Measurements from ENCODE around the gene AP3B2. TPM values are rescaled to one million over a fixed set of nuclear protein-coding genes. Genes with fewer than 3 reads are reported as not detected.

AP3B2 gene
- total and polyA plus RNA-seq, 2 of the 4 experiments (the other 2 are of a cell fraction): 0.14 TPM; not detected in 1

DNA sequence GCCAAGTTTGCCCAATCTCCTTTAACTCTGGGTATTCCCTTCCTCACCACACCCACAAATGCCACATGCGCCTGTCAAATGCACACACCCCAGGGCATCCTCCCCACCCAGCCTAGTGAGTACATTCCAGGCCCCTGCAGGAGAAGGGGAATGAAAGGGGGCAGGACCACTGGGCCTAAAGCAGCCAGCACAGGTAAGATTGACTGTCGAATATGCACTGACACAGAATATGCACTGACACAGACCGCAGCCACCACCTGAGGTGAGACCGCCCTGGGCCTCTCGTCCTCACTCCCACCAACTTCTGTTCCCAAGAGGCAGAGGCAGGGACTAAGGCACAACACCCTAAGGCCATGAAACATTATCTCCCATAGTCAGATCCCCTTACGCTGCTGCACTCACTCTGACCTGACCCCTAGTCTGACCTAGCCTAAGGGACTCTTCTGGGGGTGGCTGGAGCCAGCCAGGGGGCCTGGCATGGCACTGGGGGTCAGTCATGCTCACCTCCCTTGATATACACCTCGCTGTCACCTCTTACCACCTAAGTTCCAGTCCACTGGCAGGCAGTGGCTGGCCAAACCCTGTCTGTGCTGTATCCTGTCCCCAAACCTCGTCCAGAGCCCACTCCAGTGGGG is 10.8 kb downstream of the AP3B2 start:
- 54% methylated on average over 2 of the region's 8 CpGs; no CpG with 5 or more reads in 1 of the 2 experiments for WGBS, 2 experiments (ENCODE audit: extremely low coverage in 2 of 2, insufficient read length in 1 of 2)
- dilution Hi-C loops (cut with HindIII; ENCODE audit: low sequenced_read_pairs, unreplicated experiment): no loop called here
- Histone ChIP-seq H3K27ac (ENCODE audit: insufficient read depth, low read length) (no peak overlapping the region), H3K56ac (ENCODE audit: extremely low read depth, insufficient read depth, low read length) (no peak overlapping the region), H4K91ac (ENCODE audit: insufficient read depth, low read depth, low read length) (no peak overlapping the region), H3K4me3 (ENCODE audit: insufficient read depth, low read depth, low read length) (no peak overlapping the region), H2BK20ac (ENCODE audit: low read depth, low read length) (no peak overlapping the region), H2AK5ac (ENCODE audit: low read depth, low read length) (no peak overlapping the region), H3K4ac (ENCODE audit: low read depth, low read length) (no peak overlapping the region), H3K14ac (replicated peaks; ENCODE audit: low read depth, low read length) (no peak overlapping the region), H3K27me3 (ENCODE audit: control insufficient read depth, insufficient read depth, low read length) (no peaks in the 10 kb centered on the region; the same call in none of the 2 replicates), H4K8ac (ENCODE audit: low read depth in 2 of 2, low read length in 2 of 2) (no peak overlapping the region), H2BK15ac (ENCODE audit: low read depth, low read length) (no peak overlapping the region), H3K4me2 (ENCODE audit: low read depth, low read length) (no peak overlapping the region), H4K5ac (ENCODE audit: low read depth, low read length) (no peak overlapping the region), H3K9ac (ENCODE audit: low read depth, low read length) (no peak overlapping the region), H3K36me3 (ENCODE audit: control insufficient read depth, insufficient read depth, low read length) (no peaks in the 10 kb centered on the region), H2AK9ac (replicated peaks; ENCODE audit: low read depth, low read length, poor library complexity) (no peak overlapping the region), H2BK120ac (ENCODE audit: low read depth, low read length) (no peak overlapping the region), H2BK5ac (ENCODE audit: low read depth, low read length, poor library complexity, severe bottlenecking) (no peak overlapping the region), H3K18ac (ENCODE audit: low read depth, low read length) (no peak overlapping the region), H3K9me3 (ENCODE audit: control insufficient read depth, insufficient read depth, low read length) (no peaks in the 10 kb centered on the region), H3K9me1 (ENCODE audit: insufficient read depth, low read length) (0 out of 2 replicates have a peak, but pooled peaks cover 3% of the 10 kb centered on the region), H3K4me1 (ENCODE audit: control insufficient read depth, insufficient read depth, low read length) (no peaks in the 10 kb centered on the region), H2AFZ (replicated peaks; ENCODE audit: low read length, poor library complexity) (no peak overlapping the region), H4K20me1 (ENCODE audit: insufficient read depth, low read length) (no peaks in the 10 kb centered on the region), H3K79me1 (ENCODE audit: low read depth in 1 of 2, low read length in 2 of 2) (no peaks in the 10 kb centered on the region), H3K23ac (ENCODE audit: low read depth, low read length) (no peak overlapping the region)
- no peak for DNase-seq
- in situ Hi-C loops (cut with MboI; ENCODE audit: low sequenced_read_pairs): no loop called here
- intact Hi-C loops (cut with micrococcal nuclease): no loop called here
- BruUV-seq (replicated peaks): no TSS peak
- CTCF ChIA-PET: no interaction called here
- no peak for ATAC-seq (ENCODE audit: low read depth)
- TF ChIP-seq NFE2L2 (IDR thresholded peaks at IDR 0.05; ENCODE audit: low read depth, low read length) (no peak), MAFK (IDR thresholded peaks at IDR 0.05; ENCODE audit: low read depth, low read length) (no peak), POLR2A (IDR thresholded peaks at IDR 0.05; ENCODE audit: low read depth, low read length) (no peak)
- TF ChIP-seq, protein P1, sequence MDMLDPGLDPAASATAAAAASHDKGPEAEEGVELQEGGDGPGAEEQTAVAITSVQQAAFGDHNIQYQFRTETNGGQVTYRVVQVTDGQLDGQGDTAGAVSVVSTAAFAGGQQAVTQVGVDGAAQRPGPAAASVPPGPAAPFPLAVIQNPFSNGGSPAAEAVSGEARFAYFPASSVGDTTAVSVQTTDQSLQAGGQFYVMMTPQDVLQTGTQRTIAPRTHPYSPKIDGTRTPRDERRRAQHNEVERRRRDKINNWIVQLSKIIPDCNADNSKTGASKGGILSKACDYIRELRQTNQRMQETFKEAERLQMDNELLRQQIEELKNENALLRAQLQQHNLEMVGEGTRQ (IDR thresholded peaks at IDR 0.05; ENCODE audit: low read depth, low read length): no peak
- POLR2A ChIA-PET (ENCODE audit: unreplicated experiment): no interaction called here

Data from IMR-90 (cell line).